Neural cell (in vitro differentiated cells): ENCODE data around the gene BUD23.

Experiments
- CTCF ChIP-seq: fragments of 450-650 bp; IDR thresholded peaks from 2 replicates; pipeline ENCODE4 v1.5.1; 2014; ENCODE audit warnings: antibody characterized with exemption, mild to moderate bottlenecking, moderate library complexity; ENCODE audit not compliant: poor library complexity, severe bottlenecking
- EZH2 ChIP-seq: fragments of 200-600, 300-800 bp; shearing (Covaris generic), sonication (generic); IDR thresholded peaks from 2 replicates; pipeline ENCODE4 v1.6.1; 2014; ENCODE audit warnings: antibody characterized with exemption, low read length, borderline replicate concordance, mild to moderate bottlenecking; ENCODE audit not compliant: insufficient read depth, poor library complexity, severe bottlenecking
- POLR2AphosphoS5 ChIP-seq: IDR thresholded peaks from 2 replicates; pipeline ENCODE4 v1.6.1; 2012
- RAD21 ChIP-seq: fragments of 450-650 bp; conservative IDR thresholded peaks from 2 replicates; pipeline ENCODE4 v1.6.1; 2014; ENCODE audit warnings: antibody characterized with exemption, mild to moderate bottlenecking, moderate library complexity
- TAF1 ChIP-seq: IDR thresholded peaks from 2 replicates; pipeline ENCODE4 v1.6.1; 2012; ENCODE audit warnings: low read depth

GRCh38 chr7:73688288-73688687 lies 4.9 kb downstream of the BUD23 start:
- TF ChIP-seq CTCF (no peak), EZH2 (no peak), POLR2AphosphoS5 (no peak), TAF1 (no peak), RAD21 (no peak)
